ENCODE results near the gene CNN3. TPM values are rescaled to one million over a fixed set of nuclear protein-coding genes. Genes with fewer than 3 reads are reported as not detected.

Gene CNN3
- total and polyA plus RNA-seq, 2 donors (not counting 1 experiment from before 2014, with no cell fraction given): 2.3 to 17.2 TPM

GRCh38 chr1:94954263-94955220, 27.6 kb upstream of the CNN3 start:
- no peaks in the 10 kb centered on the region for H3K4me1 ChIP-seq (ENCODE audit: control insufficient read depth in 2 of 2, insufficient read depth in 2 of 2, low read length in 2 of 2)
- CTCF ChIA-PET: no interaction called here
- intact Hi-C loops (cut with micrococcal nuclease): no loop called here

More at GRCh38 chr1:94954263-94955220, 27.6 kb upstream of the CNN3 start:
- Histone ChIP-seq H4K20me1 (ENCODE audit: control insufficient read depth, insufficient read depth, low read length, poor library complexity, severe bottlenecking) (no peaks in the 10 kb centered on the region), H3K4me2 (replicated peaks; ENCODE audit: low read depth, low read length, poor library complexity, severe bottlenecking) (no peak overlapping the region), H3K79me2 (ENCODE audit: control insufficient read depth, insufficient read depth, low read length) (no peaks in the 10 kb centered on the region), H3K27me3 (replicated peaks in 1 of 4; ENCODE audit: control extremely low read depth in 1 of 4, control insufficient read depth in 3 of 4, insufficient read depth in 4 of 4, low read length in 3 of 4) (no peaks in the 10 kb centered on the region), H3K4me3 (ENCODE audit: control extremely low read depth in 1 of 5, extremely low read depth in 1 of 5, insufficient read depth in 1 of 5, low read depth in 2 of 5, low read length in 4 of 5) (no peak overlapping the region), H3K27ac (ENCODE audit: low read length in 2 of 2) (no peak overlapping the region), H2AFZ (ENCODE audit: insufficient read depth, low read depth, low read length, poor library complexity, severe bottlenecking) (no peak overlapping the region), H3K9me3 (ENCODE audit: control extremely low read depth in 1 of 3, control insufficient read depth in 2 of 3, insufficient read depth in 1 of 3, low read length in 2 of 3) (peaks cover 0 to 2% (median 0%) of the 10 kb centered on the region in 3 donors), H3K36me3 (replicated peaks in 1 of 2; ENCODE audit: control extremely low read depth in 1 of 2, control insufficient read depth in 1 of 2, extremely low read depth in 1 of 2, insufficient read depth in 2 of 2, low read length in 1 of 2) (no peaks in the 10 kb centered on the region), H3K9ac (ENCODE audit: low read length) (no peak overlapping the region)
- Mint-ChIP-seq H3K4me3 (no peak overlapping the region), H3K27me3 (no peaks in the 10 kb centered on the region), H3K4me1 (no peaks in the 10 kb centered on the region), H3K27ac (no peak overlapping the region), H3K9me3 (ENCODE audit: insufficient read depth) (no peaks in the 10 kb centered on the region)
- DNase-seq (no peak), ATAC-seq (ENCODE audit: low read depth) (no peak)
- TF ChIP-seq EZH2 (IDR thresholded peaks at IDR 0.05; ENCODE audit: borderline replicate concordance, insufficient read depth, low read depth, low read length, poor library complexity, severe bottlenecking) (no peak), CTCF (IDR thresholded peaks at IDR 0.05) (no peak)
- POLR2A ChIA-PET: no interaction called here
- WGBS (ENCODE audit: insufficient coverage): 95% methylated on average over 9 of the region's 9 CpGs

All from B cell (primary cell).